RPMI8226 (cell line): Measurements from ENCODE around the gene ANKRD6.

ENCODE experiments used
- DNase-seq: peaks from one replicate; pipeline ENCODE4 v3.0.0-alpha.2; 2015

ANKRD6 gene

GRCh38 chr6:89475634-89476033 is 42.7 kb downstream of the ANKRD6 start:
- DNase-seq, result peak; percentile 37

GRCh38 chr6:89479897-89480296 is 46.9 kb downstream of the ANKRD6 start:
- no peak for DNase-seq

GRCh38 chr6:89481695-89482094 is 48.7 kb downstream of the ANKRD6 start:
- DNase-seq, result no peak

- no peak for DNase-seq
Measured at GRCh38 chr6:89482126-89482525, 49.2 kb downstream of the ANKRD6 start.

DNA sequence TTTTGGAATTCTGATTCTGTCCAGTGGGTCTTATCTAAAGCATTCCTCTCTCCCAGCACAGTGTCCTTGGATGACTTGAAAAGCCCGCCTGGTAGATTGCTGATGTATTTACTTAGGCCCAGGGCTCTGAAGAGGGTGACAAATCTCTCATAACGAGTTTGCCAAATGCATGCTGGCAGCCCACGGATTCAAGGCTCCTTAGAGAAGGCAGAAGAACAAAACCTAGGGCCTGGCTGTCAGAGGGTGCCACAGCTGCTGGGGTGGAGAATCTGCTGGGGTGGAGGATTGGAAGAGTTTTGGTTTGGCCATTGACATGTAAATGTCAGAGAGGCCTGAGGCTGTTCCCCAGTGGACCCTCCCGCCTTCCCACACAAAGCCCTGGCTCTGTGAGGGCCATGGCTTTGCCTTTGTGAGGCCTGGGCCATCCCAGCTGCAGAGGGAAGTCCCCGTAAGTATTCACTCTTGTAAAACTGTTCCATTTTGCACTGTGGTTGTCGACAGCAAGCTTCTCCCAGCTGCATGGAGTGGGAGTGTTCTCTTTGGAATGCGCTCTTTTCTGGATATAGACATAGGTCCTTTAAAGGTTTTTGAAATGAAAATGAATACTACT is 50.3 kb downstream of the ANKRD6 start:
- no peak for DNase-seq

DNA sequence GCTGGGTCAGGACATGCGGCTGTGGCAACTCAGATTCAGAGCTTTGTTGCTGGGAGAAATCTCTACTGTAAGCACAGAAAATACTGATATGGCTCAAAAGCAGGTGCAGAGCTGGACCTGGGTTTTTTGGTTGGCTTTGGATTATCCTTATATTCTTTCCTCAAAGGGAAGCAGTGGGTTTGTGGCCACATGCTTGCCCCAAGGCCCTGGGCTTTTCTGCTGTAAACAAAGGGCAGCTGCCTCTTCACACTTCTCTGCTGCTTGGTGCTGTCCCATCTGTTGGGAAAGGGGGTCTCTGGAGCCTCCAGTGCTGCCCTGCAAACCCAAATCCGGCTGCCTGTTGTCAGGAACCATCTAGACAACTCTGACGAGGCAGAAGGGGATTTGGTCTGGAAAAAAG is 52.4 kb downstream of the ANKRD6 start:
- DNase-seq, result no peak

GRCh38 chr6:89487864-89488263 is 54.9 kb downstream of the ANKRD6 start:
- DNase-seq, result no peak

DNA sequence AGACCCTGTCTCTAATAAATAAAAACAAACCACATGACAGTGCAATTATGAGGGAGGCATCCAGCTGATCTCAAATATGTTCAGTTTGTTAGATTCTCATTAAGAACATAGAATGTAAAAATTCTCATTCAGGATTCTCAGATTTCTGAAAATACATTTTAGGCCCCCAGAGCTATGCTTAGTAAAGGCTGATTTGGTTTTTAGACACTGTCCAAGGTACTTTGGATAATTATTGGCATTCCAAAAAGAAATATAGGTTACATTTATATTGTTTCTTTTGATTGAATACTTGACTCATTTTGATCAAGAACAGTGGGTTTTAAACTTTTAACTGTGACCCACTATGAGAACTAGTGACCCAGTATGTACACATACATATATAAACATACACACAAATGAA is 55.5 kb downstream of the ANKRD6 start:
- DNase-seq, result no peak

DNA sequence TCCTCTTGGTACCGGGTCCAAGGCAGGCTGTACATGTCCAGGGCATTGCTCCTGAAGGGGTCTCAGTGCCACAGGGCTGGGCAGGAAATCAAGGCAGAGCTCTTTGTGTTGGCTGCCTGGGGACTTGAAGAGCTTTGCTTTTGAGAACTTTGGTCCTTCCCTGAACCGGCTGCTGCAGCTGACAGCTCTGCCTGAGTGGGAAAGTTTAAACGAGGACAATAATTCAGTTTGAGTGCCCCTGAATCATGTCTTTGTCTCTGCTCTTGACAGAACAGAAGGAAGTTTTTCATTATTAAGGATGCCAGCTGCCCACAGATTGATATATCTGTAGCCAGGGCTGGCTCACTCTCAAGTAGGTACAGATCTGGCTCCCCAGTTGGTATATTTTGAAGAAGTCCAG is 56.1 kb downstream of the ANKRD6 start:
- DNase-seq, result no peak

DNA sequence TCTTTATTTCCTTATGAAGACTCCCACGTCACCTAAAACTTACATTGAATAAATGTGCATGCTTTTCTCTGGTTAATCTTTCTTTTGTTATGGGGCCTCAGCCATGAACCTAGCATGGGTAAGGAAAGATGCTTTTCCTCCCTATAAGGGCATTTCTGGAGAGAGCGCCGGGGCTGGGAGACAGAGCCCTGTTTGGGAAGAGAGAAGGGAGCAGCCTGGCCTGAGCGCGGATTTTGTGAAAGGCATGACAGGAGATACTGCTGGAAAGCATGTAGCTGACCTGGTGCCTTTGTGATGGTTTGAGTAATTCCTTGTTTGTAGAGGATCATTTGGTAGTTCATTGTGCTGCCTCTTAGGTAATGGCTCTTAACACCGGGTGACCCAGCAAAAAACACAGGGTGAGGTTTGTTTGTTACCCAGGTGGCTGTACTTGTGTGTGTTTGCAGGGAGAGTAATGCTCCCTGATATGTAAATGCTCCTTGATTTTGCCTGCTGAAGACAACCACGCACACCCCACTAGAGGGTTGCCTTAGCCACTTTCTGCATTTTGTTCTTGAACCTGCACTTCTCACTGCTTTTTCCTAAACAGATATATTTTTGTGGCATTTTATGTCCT is 59.2 kb downstream of the ANKRD6 start:
- no peak for DNase-seq

DNA sequence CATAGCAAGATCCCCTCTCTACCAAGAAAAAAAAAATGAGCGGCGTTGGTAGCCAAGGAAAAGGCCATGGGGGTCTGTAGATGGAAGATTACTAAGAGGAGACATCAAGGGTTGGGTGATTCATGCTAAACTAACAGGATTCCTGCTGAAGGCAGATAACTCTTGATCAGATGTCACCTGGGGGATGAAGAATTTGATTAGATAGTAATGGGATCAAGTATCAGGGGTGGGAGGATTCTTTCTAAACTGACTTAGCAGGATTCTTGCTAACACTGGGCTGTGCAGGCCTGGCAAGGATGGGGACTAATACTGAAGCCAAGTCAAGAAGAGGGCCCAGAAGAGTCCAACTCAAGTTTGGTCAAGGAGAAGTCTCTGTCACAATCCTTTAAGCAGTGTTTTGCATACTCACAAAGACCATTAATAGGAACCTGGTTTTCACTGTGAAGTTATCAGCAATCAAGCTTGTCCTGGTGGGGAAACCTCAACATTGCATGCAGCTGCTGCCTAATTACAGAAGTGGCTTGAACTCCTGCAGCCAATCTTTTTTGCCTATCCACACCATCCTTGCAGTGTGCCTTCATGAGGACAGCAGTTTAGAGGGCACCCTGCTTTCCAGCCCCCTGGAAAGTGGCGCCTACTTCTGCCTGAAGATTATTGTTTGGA is 61.3 kb downstream of the ANKRD6 start:
- no peak for DNase-seq

DNA sequence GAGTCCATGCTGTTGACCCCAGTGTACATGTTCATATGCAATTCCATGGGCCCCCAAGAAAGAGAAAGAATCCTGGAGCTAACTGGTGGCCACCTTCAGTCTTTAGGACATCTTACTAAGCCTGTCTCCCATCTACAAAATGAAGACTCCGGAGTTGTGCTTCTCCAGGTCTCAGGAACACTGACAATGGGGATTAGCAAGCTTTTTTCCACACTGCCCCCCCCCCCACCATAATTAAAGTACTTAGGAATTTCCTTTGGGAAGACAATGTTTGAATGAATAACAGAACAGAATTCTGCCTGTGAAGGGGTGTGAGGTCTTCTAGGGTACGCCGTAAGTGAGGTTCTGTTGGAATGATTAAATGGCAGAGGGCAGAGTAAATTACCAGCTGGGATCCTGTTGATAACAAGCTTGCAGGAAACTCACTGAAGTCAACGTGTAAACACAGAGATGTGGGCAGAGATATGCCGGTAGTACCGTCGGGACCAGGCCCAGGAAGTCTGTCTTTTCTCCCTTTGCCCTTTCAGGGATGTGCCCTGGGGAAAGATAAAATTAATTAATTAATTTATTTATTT is 63.1 kb downstream of the ANKRD6 start:
- DNase-seq, result no peak

DNA sequence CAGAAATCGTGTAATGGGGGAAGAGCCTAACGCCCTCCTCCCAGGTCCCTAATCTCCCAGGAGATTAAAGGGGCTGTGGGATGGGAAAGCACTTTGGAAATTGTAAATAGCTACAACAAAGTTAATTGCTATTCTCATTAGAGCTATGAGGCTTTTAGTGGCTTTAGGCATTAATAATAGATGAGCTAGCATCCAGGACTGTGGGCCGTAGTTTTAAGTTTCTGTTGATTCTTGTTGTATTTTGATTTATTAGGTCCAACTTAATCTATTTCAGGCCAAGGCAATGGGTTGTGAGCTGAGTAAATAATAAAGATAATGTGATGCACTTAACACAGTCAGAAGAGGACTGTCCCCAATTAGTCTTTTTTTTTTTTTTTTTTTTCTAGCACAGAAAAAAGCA is 67.7 kb downstream of the ANKRD6 start:
- no peak for DNase-seq

DNA sequence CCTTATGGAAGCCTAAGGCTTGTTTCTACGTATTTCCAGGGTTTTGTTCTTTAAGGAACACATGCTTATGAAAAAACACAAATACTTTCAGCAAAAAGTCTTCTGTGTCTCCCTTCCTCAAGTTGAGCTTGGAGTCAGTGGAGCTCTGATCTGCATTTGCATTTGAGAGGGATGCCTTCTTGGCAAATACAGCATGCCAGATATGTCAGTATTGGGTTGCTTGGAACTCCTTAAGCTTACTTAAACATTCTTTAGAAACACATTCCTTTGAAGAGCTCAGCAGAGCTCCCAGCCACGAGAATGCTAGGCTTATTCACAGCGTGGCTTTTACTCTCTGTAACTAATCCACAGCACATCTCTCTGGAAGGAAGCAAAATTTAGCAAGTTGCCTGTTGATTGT is 68.3 kb downstream of the ANKRD6 start:
- DNase-seq, result no peak

DNA sequence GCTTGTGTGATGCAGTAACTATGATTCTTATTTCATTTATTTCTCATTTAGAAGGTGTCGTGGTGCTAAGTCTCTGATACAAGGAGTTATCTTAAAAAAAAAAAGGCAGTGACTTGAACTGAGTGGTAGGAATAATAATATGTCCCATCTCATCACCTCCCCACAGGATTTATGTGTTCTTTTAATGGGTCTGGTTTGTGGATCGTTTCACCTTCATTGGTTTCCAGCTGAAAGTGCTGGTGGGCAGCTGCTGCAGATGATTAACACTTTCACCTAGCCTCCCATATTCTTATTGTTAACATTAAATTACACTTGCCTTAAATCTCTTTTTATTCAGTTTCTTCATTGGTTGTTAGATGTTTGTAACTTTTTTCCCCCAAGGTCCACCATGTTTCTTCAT is 68.8 kb downstream of the ANKRD6 start:
- no peak for DNase-seq

DNA sequence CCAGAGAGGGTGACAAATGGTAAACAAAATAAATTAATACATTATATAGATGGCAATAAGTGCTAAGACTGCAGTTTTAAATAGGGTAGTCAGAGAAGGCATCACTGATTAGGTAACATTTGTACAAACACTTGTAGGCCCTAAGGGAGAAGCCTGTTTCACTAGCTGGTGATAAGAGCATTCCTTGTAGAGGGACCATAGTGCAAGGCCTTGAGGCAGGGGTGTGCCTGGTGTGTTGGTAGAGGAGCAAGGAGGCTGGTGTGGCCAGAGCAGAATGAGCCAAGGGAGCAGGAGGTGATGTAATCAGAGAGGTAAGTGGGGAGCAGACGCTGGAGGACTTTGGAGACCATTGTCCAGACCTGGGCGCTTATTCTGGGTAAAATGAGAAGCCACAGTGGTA is 70.7 kb downstream of the ANKRD6 start:
- DNase-seq, result no peak

DNA sequence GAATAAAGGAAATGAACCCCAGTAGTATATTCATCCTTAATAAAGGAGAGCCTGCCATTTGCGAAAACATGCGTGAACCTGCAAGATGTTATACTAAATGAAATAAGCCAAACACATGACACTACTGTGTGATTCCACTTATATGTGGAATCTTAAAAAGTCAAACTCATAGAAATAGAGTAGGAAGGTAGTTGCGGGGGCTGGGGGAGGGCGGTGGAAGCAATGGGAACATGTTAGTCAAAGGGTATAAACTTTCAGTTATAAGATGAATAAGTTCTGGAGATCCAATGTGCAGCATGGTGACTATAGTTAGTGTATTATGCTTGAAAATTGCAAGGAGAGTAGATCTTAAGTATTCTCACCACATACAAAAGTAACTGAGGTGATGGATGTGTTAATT is 72.9 kb downstream of the ANKRD6 start:
- no peak for DNase-seq

GRCh38 chr6:89506716-89507617 is 74.0 kb downstream of the ANKRD6 start:
- no peak for DNase-seq

- DNase-seq, result no peak
Measured at GRCh38 chr6:89508755-89509563, 76.0 kb downstream of the ANKRD6 start.

DNA sequence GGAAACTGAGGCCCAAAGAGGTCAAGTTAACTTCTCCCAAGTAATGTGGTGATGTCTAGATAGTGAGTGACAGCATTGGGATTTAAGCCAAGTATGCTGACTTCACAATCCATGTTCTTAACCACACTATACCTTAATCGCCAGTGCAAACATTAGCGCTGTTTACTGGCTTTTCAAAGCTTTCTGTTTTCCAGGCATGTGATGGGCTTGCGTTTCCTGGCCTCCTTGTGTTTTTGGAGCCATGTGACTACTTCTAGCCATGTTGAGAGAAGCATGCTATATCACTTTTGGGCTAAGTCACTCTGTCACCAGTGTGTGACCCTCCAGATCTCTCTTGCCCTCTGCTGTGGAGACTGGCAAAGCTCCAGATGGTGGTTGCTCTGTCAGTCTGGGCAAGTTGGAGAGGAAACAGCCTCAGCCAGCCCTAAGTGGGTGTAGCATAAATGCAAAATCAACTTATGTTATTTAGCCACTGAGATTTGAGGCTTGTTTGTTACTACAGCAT is 76.9 kb downstream of the ANKRD6 start:
- DNase-seq, result peak; percentile 32

DNA sequence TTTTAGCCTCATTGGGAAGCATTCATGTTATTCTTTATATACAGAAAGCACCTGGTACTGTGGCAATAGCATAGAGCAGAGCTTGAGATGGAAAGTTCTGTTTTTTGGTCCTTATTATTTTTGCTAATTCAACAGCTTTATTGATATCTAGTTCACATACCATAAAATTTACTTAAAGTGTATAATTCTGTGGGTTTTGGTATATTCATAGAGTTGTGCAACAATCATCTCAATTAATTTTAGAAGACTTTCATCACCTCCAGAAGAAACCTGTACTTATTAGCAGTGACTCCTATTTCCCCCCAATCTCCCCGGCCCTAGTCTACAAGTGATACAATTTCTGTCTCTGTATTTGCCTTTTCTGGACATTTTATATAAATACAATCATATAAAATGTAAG is 77.4 kb downstream of the ANKRD6 start:
- DNase-seq, result no peak
